OCI-LY3 (cell line): ENCODE measurements around the gene ZBED1.

Experiments
- CTCF ChIP-seq: fragments of 200-600, 300-600 bp; sonication (generic); IDR thresholded peaks from 2 replicates; pipeline ENCODE4 v1.5.1; 2014; ENCODE audit warnings: antibody characterized with exemption, low read length, low read depth
- EZH2phosphoT487 ChIP-seq: fragments of 200-600 bp; shearing (Covaris generic); IDR thresholded peaks from 2 replicates; pipeline ENCODE4 v1.6.1; 2018; ENCODE audit warnings: antibody characterized with exemption, mixed run types, low read depth

GRCh38 chrX:2450681-2451080 is 50.1 kb downstream of the ZBED1 start:
- TF ChIP-seq CTCF: no peak
- TF ChIP-seq EZH2phosphoT487: no peak
